C4-2B (cell line): Measurements from ENCODE around the gene NFIA.

Experiments
- H3K27ac ChIP-seq: fragments of 450-650 bp; 2 replicates; pipeline ENCODE4 v1.5.1; 2017
- CTCF ChIP-seq: fragments of 450-650 bp; conservative IDR thresholded peaks from 2 replicates; pipeline ENCODE4 v1.5.1; 2017; ENCODE audit warnings: mild to moderate bottlenecking
- ZFX ChIP-seq: fragments of 450-650 bp; IDR thresholded peaks from 2 replicates; pipeline ENCODE4 v1.6.1; 2017

NFIA gene

GRCh38 chr1:61357539-61357938 lies 275.2 kb downstream of the NFIA start:
- no peak for TF ChIP-seq ZFX
- TF ChIP-seq CTCF = no peak
- H3K27ac ChIP-seq = no peak overlapping the region

- no peak for TF ChIP-seq CTCF
- TF ChIP-seq ZFX = no peak
Measured at GRCh38 chr1:61358770-61359455, 276.6 kb downstream of the NFIA start.

GRCh38 chr1:61361931-61362330 lies 279.6 kb downstream of the NFIA start:
- TF ChIP-seq ZFX = no peak
- no peak for TF ChIP-seq CTCF
- H3K27ac ChIP-seq = no peak overlapping the region

More at GRCh38 chr1:61358770-61359455, 276.6 kb downstream of the NFIA start:
- H3K27ac ChIP-seq = no peak overlapping the region

- no peak overlapping the region for H3K27ac ChIP-seq
- TF ChIP-seq CTCF = no peak
- TF ChIP-seq ZFX = no peak
Measured at GRCh38 chr1:61362351-61362750, 280.0 kb downstream of the NFIA start.

GRCh38 chr1:61368366-61368765 lies 286.0 kb downstream of the NFIA start:
- H3K27ac ChIP-seq = no peak overlapping the region
- no peak for TF ChIP-seq ZFX
- no peak for TF ChIP-seq CTCF

- no peak overlapping the region for H3K27ac ChIP-seq
- no peak for TF ChIP-seq ZFX
- no peak for TF ChIP-seq CTCF
Measured at GRCh38 chr1:61368876-61369275, 286.5 kb downstream of the NFIA start.

- TF ChIP-seq ZFX = no peak
- no peak for TF ChIP-seq CTCF
- H3K27ac ChIP-seq = no peak overlapping the region
Measured at GRCh38 chr1:61370177-61370912, 288.0 kb downstream of the NFIA start.
